ENCODE measurements around the gene RAI1.

The RAI1 gene

GRCh38 chr17:17826342-17826713, 145.1 kb downstream of the RAI1 start:
- FAIRE-seq: no peak
- DNase-seq (ENCODE audit: low spot score): no peak

GRCh38 chr17:17826942-17827785, 145.9 kb downstream of the RAI1 start:
- DNase-seq (ENCODE audit: low spot score) (no peak), FAIRE-seq (no peak)

GRCh38 chr17:17827826-17828621, 146.8 kb downstream of the RAI1 start:
- DNase-seq (ENCODE audit: low spot score): no peak
- FAIRE-seq: no peak

- DNase-seq (ENCODE audit: low spot score) (no peak), FAIRE-seq (no peak)
These were observed 149.0 kb downstream of the RAI1 start for GRCh38 chr17:17830269-17830567.

GRCh38 chr17:17830740-17831207, 149.5 kb downstream of the RAI1 start:
- DNase-seq (ENCODE audit: low spot score): no peak
- no peak for FAIRE-seq

GRCh38 chr17:17831208-17832031, 150.2 kb downstream of the RAI1 start:
- FAIRE-seq (no peak), DNase-seq (ENCODE audit: low spot score) (no peak)

GRCh38 chr17:17832032-17832363, 150.7 kb downstream of the RAI1 start:
- FAIRE-seq: no peak
- DNase-seq (ENCODE audit: low spot score): no peak

GRCh38 chr17:17833658-17834357, 152.6 kb downstream of the RAI1 start:
- FAIRE-seq: no peak
- no peak for DNase-seq (ENCODE audit: low spot score)

GRCh38 chr17:17834974-17835373, 153.7 kb downstream of the RAI1 start:
- no peak for FAIRE-seq
- no peak for DNase-seq (ENCODE audit: low spot score)

GRCh38 chr17:17835415-17836249, 154.4 kb downstream of the RAI1 start:
- no peak for FAIRE-seq

GRCh38 chr17:17836250-17836817, 155.1 kb downstream of the RAI1 start:
- peak; percentile 96 for DNase-seq (ENCODE audit: low spot score)
- peak; percentile 74 for FAIRE-seq

More at GRCh38 chr17:17835415-17836249, 154.4 kb downstream of the RAI1 start:
- DNase-seq (ENCODE audit: low spot score): no peak

GRCh38 chr17:17836818-17837379, 155.6 kb downstream of the RAI1 start, which contains the start of gene SREBF1:
TSS of gene SREBF1 (minus strand) at chr17:17836986. CDS start at chr17:17836817, 169 bp downstream.
- FAIRE-seq: no peak
- peak; percentile 72 for DNase-seq (ENCODE audit: low spot score)

GRCh38 chr17:17837380-17837821, 156.1 kb downstream of the RAI1 start:
- no peak for FAIRE-seq
- no peak for DNase-seq (ENCODE audit: low spot score)

- DNase-seq (ENCODE audit: low spot score) (peak; percentile 61), FAIRE-seq (no peak)
These were observed 157.0 kb downstream of the RAI1 start for GRCh38 chr17:17837966-17838962.

GRCh38 chr17:17839791-17840707, 158.8 kb downstream of the RAI1 start:
- peak; percentile 81 for FAIRE-seq
- DNase-seq (ENCODE audit: low spot score): peak; percentile 94

GRCh38 chr17:17840751-17841591, 159.7 kb downstream of the RAI1 start:
- DNase-seq (ENCODE audit: low spot score): no peak
- FAIRE-seq: no peak

Measured in urothelium cell line (cell line).